Spleen (tissue), 11 donors: ENCODE data around the gene SOX30. TPM values are rescaled to one million over a fixed set of nuclear protein-coding genes. Genes with fewer than 3 reads are reported as not detected.
"Not testable (repeated sequence)": the region's sequence is repeated elsewhere in the genome, so short reads cannot be mapped to it uniquely, and the experiment has no call there.

Experiments
- DNase-seq: peaks from one replicate; pipeline ENCODE4 v3.0.0-alpha.2; 2020
- H3K27ac ChIP-seq, 8 donors: fragments of 200-600 bp; sonication (generic) in 7 of 8; 1 replicate in 4 of 8; 2 replicates in 4 of 8; pipeline versions ENCODE4 v1.5.0 to v1.8.0; 2016 to 2021; ENCODE audit warnings: inconsistent platforms in 4 of 8, mild to moderate bottlenecking in 4 of 8, moderate library complexity in 1 of 8
- H3K27me3 ChIP-seq, 7 donors: fragments of 200-600 bp; sonication (generic) in 6 of 7; replicated peaks in 1 of 7; 1 replicate in 4 of 7; 2 replicates in 3 of 7; pipeline versions ENCODE4 v1.5.0 to v1.8.0; 2016 to 2021; ENCODE audit warnings: inconsistent platforms in 3 of 7, mild to moderate bottlenecking in 1 of 7
- H3K36me3 ChIP-seq, 6 donors: fragments of 200-600 bp; sonication (generic) in 5 of 6; 1 replicate in 4 of 6; 2 replicates in 2 of 6; pipeline versions ENCODE4 v1.5.0 to v1.8.0; 2016 to 2021; ENCODE audit warnings: inconsistent platforms in 2 of 6
- H3K4me1 ChIP-seq, 6 donors: fragments of 200-600 bp; sonication (generic) in 5 of 6; 1 replicate in 3 of 6; 2 replicates in 3 of 6; pipeline versions ENCODE4 v1.5.0 to v1.8.0; 2016 to 2021; ENCODE audit warnings: inconsistent platforms in 3 of 6
- H3K4me3 ChIP-seq, 8 donors: fragments of 200-600 bp; sonication (generic) in 7 of 8; 1 replicate in 4 of 8; 2 replicates in 4 of 8; pipeline versions ENCODE4 v1.5.0 to v1.8.0; 2016 to 2021; ENCODE audit warnings: inconsistent platforms in 4 of 8, mild to moderate bottlenecking in 4 of 8, moderate library complexity in 2 of 8
- H3K9me3 ChIP-seq, 8 donors: fragments of 200-600 bp; sonication (generic) in 7 of 8; 1 replicate in 4 of 8; 2 replicates in 4 of 8; pipeline versions ENCODE4 v1.5.0 to v1.8.0; 2016 to 2021; ENCODE audit warnings: inconsistent platforms in 4 of 8
- CTCF ChIP-seq, 11 experiments: fragments of 200-600 bp in 7 of 11; fragments of 450-650 bp in 4 of 11; sonication (generic) in 4 of 11; IDR thresholded peaks in 8 of 11; conservative IDR thresholded peaks in 3 of 11; 1 replicate in 7 of 11; 2 replicates in 4 of 11; pipeline versions ENCODE4 v1.4.0 to v1.8.0; 2016 to 2021; ENCODE audit warnings: antibody characterized with exemption in 11 of 11, inconsistent platforms in 4 of 11, mild to moderate bottlenecking in 1 of 11
- POLR2A ChIP-seq, 3 donors: fragments of 450-650 bp; IDR thresholded peaks; one replicate each; pipeline ENCODE4 v1.5.1; 2017; ENCODE audit warnings: antibody characterized with exemption in 3 of 3, mild to moderate bottlenecking in 1 of 3
- POLR2AphosphoS5 ChIP-seq, 3 donors: sonication (generic); formaldehyde crosslinking; IDR thresholded peaks; one replicate each; pipeline ENCODE4 v1.5.1; 2017; ENCODE audit warnings: antibody characterized with exemption in 3 of 3
- WGBS, 5 donors: extraction: QIAGEN DNeasy Blood & Tissue Kit in 3 of 5; methylation state at CpG; one replicate each; pipeline versions ENCODE4 v1.1.5 to v1.1.7; 2013 to 2018; 5-methylcytosine and 5-hydroxymethylcytosine counted together
- intact Hi-C: fragments of 100-400 bp; cut with DNase I; formaldehyde crosslinking; loops from one replicate; pipeline ENCODE4 v1.15.0; 2023; ENCODE audit warnings: low total_unique reads
- polyA plus RNA-seq, 3 donors: library from polyadenylated mRNA; stranded (reverse); fragments of 200-250 nt; gene quantifications; one replicate each; pipeline ENCODE4 v1.2.1, GENCODE V29; 2013
- total RNA-seq, 7 donors: library from RNA; depleted of rRNA in 3 of 7; stranded (reverse); fragments of >200 nt in 3 of 7; fragmentation: NEBNext Ultra II Directional in 4 of 7; extraction: Animal tissue kit (Norgen Biotek cat#: 25700) in 4 of 7; gene quantifications; one replicate each; pipeline versions ENCODE4 v1.1.0 to v1.2.1, GENCODE V29; 2016 to 2021
- donor health status: healthy with polysubstance abuse.
- donor health status: DM: no; HTN: no; CAD: no; lungs with moderate emphysema.
- donor health status: DM: no; HTN: no; CAD: no.
- donor health status: Bipolar disorder and iron deficiency.
- donor health status: healthy.
- donor health status: DM: no; HTN: no; CAD: no.
- donor health status: DM: yes; HTN: yes; CAD: no.

SOX30 gene
- total and polyA plus RNA-seq, 10 donors: 0.02 to 0.27 (median 0.16) TPM; not detected in 2

DNA sequence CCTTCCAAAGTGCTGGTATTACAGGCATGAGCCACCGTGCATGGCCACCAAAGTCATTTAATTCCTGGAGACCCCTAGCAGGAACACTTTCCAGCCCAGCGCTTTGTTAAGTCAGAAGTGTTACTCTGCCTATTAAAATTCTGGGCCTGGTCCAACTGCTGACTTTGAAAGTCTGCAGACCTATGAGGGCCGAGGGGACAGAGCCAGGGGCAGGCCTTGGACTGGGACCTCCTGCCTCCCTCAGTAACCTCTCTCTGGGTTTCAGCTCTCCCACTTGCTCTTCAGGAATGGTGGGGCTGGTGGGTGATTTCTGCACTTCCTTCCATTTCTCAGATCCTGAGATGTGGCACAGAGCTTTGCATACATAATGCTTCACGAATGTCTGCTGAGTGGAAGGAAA is 28.8 kb upstream of the SOX30 start:
- H3K4me1 ChIP-seq: no peaks in the 10 kb centered on the region
- H3K4me3 ChIP-seq: no peak overlapping the region
- intact Hi-C loops: no loop called here
- no peaks in the 10 kb centered on the region for H3K36me3 ChIP-seq
- TF ChIP-seq POLR2A (IDR thresholded peaks at IDR 0.05) (no peak), POLR2AphosphoS5 (IDR thresholded peaks at IDR 0.05) (no peak), CTCF (IDR thresholded peaks at IDR 0.05 in 8 of 11, conservative IDR thresholded peaks at IDR 0.05 in 3 of 11) (no peak)
- DNase-seq: no peak
- H3K27me3 ChIP-seq: no peaks in the 10 kb centered on the region
- no peak overlapping the region for H3K27ac ChIP-seq
- 74 to 79% (median 76%) methylated on average over 4 of the region's 4 CpGs for WGBS, 5 donors
- H3K9me3 ChIP-seq: no peaks in the 10 kb centered on the region

DNA sequence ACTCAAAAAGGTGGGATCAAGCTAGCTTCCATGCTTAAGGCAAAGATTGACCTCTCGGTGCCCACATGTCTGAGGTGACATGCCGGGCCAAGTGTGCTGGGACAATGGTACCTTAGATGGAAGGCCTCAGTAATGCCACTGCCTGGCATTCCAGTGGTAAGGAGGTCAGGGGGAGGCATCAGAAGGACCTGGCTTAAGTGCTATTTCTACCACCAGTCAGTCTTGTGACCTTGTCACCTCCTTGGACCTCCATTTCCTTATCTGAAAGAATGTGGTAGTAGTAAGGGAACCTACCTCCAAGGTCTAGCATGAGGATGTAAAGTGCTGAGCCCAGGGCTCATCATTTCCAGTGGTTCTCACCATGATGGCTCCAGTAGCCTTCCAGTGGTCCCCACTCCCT is 28.0 kb upstream of the SOX30 start:
- no peaks in the 10 kb centered on the region for H3K4me1 ChIP-seq
- intact Hi-C loops: no loop called here
- no peaks in the 10 kb centered on the region for H3K36me3 ChIP-seq
- TF ChIP-seq POLR2AphosphoS5 (IDR thresholded peaks at IDR 0.05) (no peak), POLR2A (IDR thresholded peaks at IDR 0.05) (no peak), CTCF (IDR thresholded peaks at IDR 0.05 in 8 of 11, conservative IDR thresholded peaks at IDR 0.05 in 3 of 11) (no peak)
- 88 to 98% (median 96%) methylated on average over 2 of the region's 2 CpGs for WGBS, 5 donors
- H3K27ac ChIP-seq: no peak overlapping the region
- no peaks in the 10 kb centered on the region for H3K27me3 ChIP-seq
- no peak overlapping the region for H3K4me3 ChIP-seq
- no peak for DNase-seq
- H3K9me3 ChIP-seq: no peaks in the 10 kb centered on the region

GRCh38 chr5:157679801-157680200 is 27.6 kb upstream of the SOX30 start:
- Histone ChIP-seq H3K9me3 (no peaks in the 10 kb centered on the region), H3K27ac (no peak overlapping the region), H3K4me3 (no peak overlapping the region), H3K27me3 (no peaks in the 10 kb centered on the region), H3K36me3 (no peaks in the 10 kb centered on the region), H3K4me1 (no peaks in the 10 kb centered on the region)
- 90 to 97% (median 96%) methylated on average over 9 of the region's 9 CpGs for WGBS, 5 donors
- no peak for DNase-seq
- TF ChIP-seq POLR2AphosphoS5 (IDR thresholded peaks at IDR 0.05) (no peak), POLR2A (IDR thresholded peaks at IDR 0.05) (no peak), CTCF (IDR thresholded peaks at IDR 0.05 in 8 of 11, conservative IDR thresholded peaks at IDR 0.05 in 3 of 11) (no peak)
- intact Hi-C loops: no loop called here

GRCh38 chr5:157677931-157678330 is 25.7 kb upstream of the SOX30 start:
- H3K9me3 ChIP-seq: no peaks in the 10 kb centered on the region
- no peaks in the 10 kb centered on the region for H3K36me3 ChIP-seq
- H3K27me3 ChIP-seq: no peaks in the 10 kb centered on the region
- TF ChIP-seq POLR2AphosphoS5 (IDR thresholded peaks at IDR 0.05) (no peak), CTCF (IDR thresholded peaks at IDR 0.05 in 8 of 11, conservative IDR thresholded peaks at IDR 0.05 in 3 of 11) (no peak), POLR2A (IDR thresholded peaks at IDR 0.05) (no peak)
- H3K4me1 ChIP-seq: no peaks in the 10 kb centered on the region
- intact Hi-C loops: no loop called here
- DNase-seq: no peak
- no peak overlapping the region for H3K4me3 ChIP-seq
- H3K27ac ChIP-seq: no peak overlapping the region
- WGBS, 5 donors: 69 to 79% (median 73%) methylated on average over 3 of the region's 3 CpGs

DNA sequence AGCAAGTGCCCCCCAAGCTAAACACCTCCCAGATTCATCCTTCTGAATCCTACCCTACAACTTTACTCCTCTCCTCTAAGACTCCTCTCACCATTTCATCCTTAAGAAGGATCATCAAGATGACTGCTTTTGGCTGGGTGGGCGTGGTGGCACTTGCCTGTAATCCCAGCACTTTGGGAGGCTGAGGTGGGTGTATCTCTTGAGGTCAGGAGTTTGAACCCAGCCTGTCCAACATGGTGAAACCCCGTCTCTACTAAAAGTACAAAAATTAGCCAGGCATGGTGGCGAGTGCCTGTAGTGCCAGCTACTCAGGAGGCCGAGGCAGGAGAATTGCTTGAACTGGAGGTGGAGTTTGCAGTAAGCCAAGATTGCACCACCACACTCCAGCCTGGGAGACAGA is 22.1 kb upstream of the SOX30 start:
- H3K36me3 ChIP-seq, H3K27ac ChIP-seq, H3K4me3 ChIP-seq, H3K9me3 ChIP-seq, DNase-seq: not testable (repeated sequence)
- intact Hi-C loops: loop anchor here (5.0 kb wide), 1 partner anchor 43 kb away; no protein-coding TSS in a partner anchor
- H3K4me1 ChIP-seq: peaks cover 0 to 23% (median 17%) of the 10 kb centered on the region in 6 donors
- WGBS, 5 donors: 82 to 93% (median 89%) methylated on average over 4 of the region's 4 CpGs
- H3K27me3 ChIP-seq: peaks cover 0 to 29% (median 4%) of the 10 kb centered on the region in 7 donors
